Measurements from ENCODE around the gene BMP4. TPM values are rescaled to one million over a fixed set of nuclear protein-coding genes. Genes with fewer than 3 reads are reported as not detected.

Gene BMP4
- total and polyA plus RNA-seq, 2 experiments from 2014 or later, result 2.5 to 3.9 TPM

DNA sequence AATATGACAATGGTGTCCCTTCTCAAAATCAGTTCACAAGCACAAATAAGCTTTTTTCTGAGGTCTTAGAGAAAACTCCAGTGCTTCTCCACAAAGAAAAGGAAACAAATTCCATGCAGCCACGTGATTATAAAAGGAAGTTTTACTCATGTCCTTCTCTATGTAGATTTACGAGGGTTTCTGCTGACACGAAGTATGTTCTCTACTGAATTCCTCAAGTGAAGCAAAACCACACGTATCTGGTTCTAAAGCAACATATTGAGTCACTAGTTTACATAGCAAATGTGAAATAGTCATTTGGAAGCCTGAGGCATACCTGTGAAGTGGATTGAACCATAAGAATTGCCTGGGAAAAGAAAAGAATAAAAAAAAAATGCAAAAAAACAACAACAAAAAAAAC, 31.9 kb downstream of the BMP4 start:
- ATAC-seq, result no peak

DNA sequence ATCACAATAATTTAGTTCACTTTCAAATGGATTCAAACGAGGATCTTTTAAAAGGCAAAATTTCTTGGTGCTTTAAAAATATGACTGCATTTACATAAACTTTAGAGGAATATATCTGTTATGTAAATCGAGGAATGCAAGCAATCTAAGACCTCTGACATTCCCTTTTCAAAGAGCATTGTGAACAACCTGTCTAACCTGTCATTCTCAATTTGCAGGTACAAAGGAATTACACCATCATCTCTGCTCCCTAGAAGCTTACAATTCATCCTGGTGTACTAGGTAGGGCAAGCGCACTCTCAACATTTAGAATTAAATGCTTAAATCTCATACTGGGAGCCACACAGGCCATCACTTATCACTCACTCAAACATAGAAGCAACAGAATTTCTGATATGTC, 35.6 kb downstream of the BMP4 start:
- DNase-seq (ENCODE audit: low spot score) (peak; percentile 38), ATAC-seq (peak; percentile 68)
- Histone ChIP-seq H3K4me1 (ENCODE audit: insufficient read depth) (peaks cover 14% of the 10 kb centered on the region), H3K27ac (ENCODE audit: low read depth) (no peak overlapping the region), H3K27me3 (ENCODE audit: insufficient read depth) (no peaks in the 10 kb centered on the region), H3K79me2 (replicated peaks; ENCODE audit: insufficient read depth) (no peaks in the 10 kb centered on the region), H4K20me1 (replicated peaks; ENCODE audit: insufficient read depth) (no peaks in the 10 kb centered on the region), H3K4me2 (peak overlapping the region; percentile 10; the same call in 1 of the 2 replicates), H3K9me2 (ENCODE audit: insufficient read depth) (no peaks in the 10 kb centered on the region), H3K4me3 (no peak overlapping the region), H2AFZ (no peak overlapping the region), H3F3A (replicated peaks; ENCODE audit: low read depth) (no peaks in the 10 kb centered on the region), H3K36me3 (ENCODE audit: insufficient read depth) (no peaks in the 10 kb centered on the region)
- Mint-ChIP-seq H3K4me1 (peaks cover 16% of the 10 kb centered on the region; the same call in 2 of the 3 replicates), H3K27me3 (ENCODE audit: insufficient read depth, low read depth, poor library complexity) (peaks cover 1% of the 10 kb centered on the region), H3K36me3 (ENCODE audit: low read depth) (no peaks in the 10 kb centered on the region), H3K27ac (peak overlapping the region; percentile 49; the same call in 1 of the 2 replicates), H3K9me3 (no peaks in the 10 kb centered on the region; the same call in 2 of the 3 replicates), H3K4me3 (peak overlapping the region; percentile 19; the same call in 2 of the 3 replicates)
- no peak for TF ChIP-seq JUNB (IDR thresholded peaks at IDR 0.05; ENCODE audit: unreplicated experiment)
- TF ChIP-seq ZNF331 (CRISPR knock-in tag; IDR thresholded peaks at IDR 0.05; ENCODE audit: low read depth), result no peak
- TF ChIP-seq NANOG (IDR thresholded peaks at IDR 0.05; ENCODE audit: borderline replicate concordance), result no peak
- TF ChIP-seq REST (IDR thresholded peaks at IDR 0.05; ENCODE audit: unreplicated experiment), result no peak
- TF ChIP-seq, protein P1, sequence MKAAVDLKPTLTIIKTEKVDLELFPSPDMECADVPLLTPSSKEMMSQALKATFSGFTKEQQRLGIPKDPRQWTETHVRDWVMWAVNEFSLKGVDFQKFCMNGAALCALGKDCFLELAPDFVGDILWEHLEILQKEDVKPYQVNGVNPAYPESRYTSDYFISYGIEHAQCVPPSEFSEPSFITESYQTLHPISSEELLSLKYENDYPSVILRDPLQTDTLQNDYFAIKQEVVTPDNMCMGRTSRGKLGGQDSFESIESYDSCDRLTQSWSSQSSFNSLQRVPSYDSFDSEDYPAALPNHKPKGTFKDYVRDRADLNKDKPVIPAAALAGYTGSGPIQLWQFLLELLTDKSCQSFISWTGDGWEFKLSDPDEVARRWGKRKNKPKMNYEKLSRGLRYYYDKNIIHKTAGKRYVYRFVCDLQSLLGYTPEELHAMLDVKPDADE (IDR thresholded peaks at IDR 0.05), result no peak
- TF ChIP-seq EZH2phosphoT487 (IDR thresholded peaks at IDR 0.05; ENCODE audit: unreplicated experiment), result no peak
- TF ChIP-seq STAT1 (IDR thresholded peaks at IDR 0.05; ENCODE audit: unreplicated experiment), result no peak

More for the DNA sequence above, 31.9 kb downstream of the BMP4 start:
- H3K4me1 ChIP-seq (ENCODE audit: insufficient read depth), result peaks cover 17% of the 10 kb centered on the region
- H3K36me3 ChIP-seq (ENCODE audit: insufficient read depth), result no peaks in the 10 kb centered on the region
- no peaks in the 10 kb centered on the region for H3K27me3 ChIP-seq (ENCODE audit: insufficient read depth)
- Mint-ChIP-seq H3K4me3 (no peak overlapping the region), H3K9me3 (no peaks in the 10 kb centered on the region), H3K36me3 (ENCODE audit: low read depth) (no peaks in the 10 kb centered on the region), H3K27ac (no peak overlapping the region), H3K27me3 (ENCODE audit: insufficient read depth, low read depth, poor library complexity) (peaks cover 1% of the 10 kb centered on the region), H3K4me1 (peaks cover 25% of the 10 kb centered on the region)
- no peak for TF ChIP-seq CTCF (conservative IDR thresholded peaks at IDR 0.05; ENCODE audit: low read depth in 2 of 2)
- no peaks in the 10 kb centered on the region for H3K79me2 ChIP-seq (replicated peaks; ENCODE audit: insufficient read depth)
- DNase-seq (ENCODE audit: low spot score), result no peak
- H3K27ac ChIP-seq (ENCODE audit: low read depth), result no peak overlapping the region
- H3K9me2 ChIP-seq (ENCODE audit: insufficient read depth), result no peaks in the 10 kb centered on the region
- H4K20me1 ChIP-seq (replicated peaks; ENCODE audit: insufficient read depth), result no peaks in the 10 kb centered on the region
- no peak overlapping the region for H3K4me3 ChIP-seq
- peak overlapping the region; percentile 54; the same call in 1 of the 2 replicates for H2AFZ ChIP-seq
- no peak overlapping the region for H3K4me2 ChIP-seq
- H3F3A ChIP-seq (replicated peaks; ENCODE audit: low read depth), result no peaks in the 10 kb centered on the region
